GM12878 (cell line): ENCODE measurements around the gene GALNT16. TPM values are rescaled to one million over a fixed set of nuclear protein-coding genes. Genes with fewer than 3 reads are reported as not detected.

Experiments used
- ATAC-seq: fragments of 200-7000 bp; cut with Tn5 transposase; 3 replicates; pipeline ENCODE4 v1.9.1; 2020; ENCODE audit warnings: mild to moderate bottlenecking, moderate library complexity
- Bru-seq: library from RNA; stranded (reverse); fragments of 400-500 nt; gene quantifications from one replicate; lab custom pipeline; 2021; lab: Mats Ljungman, UMichigan
- BruChase-seq, 2 experiments: library from RNA; stranded (reverse); fragments of 400-500 nt; gene quantifications; one replicate each; lab custom pipeline; 2021; lab: Mats Ljungman, UMichigan
- BruUV-seq: library from RNA; stranded (reverse); fragments of 400-500 nt; replicated peaks from 2 replicates; lab custom pipeline; 2021; lab: Mats Ljungman, UMichigan
- CTCF ChIA-PET: fragments of 300-600 bp; sonication (Branson Sonifier 250); formaldehyde crosslinking; extraction: SDS; loops from one replicate; lab custom pipeline; 2021; ENCODE audit warnings: inconsistent platforms; lab: Yijun Ruan, JAX
- POLR2A ChIA-PET: fragments of 350-600 bp; formaldehyde crosslinking; extraction: SDS; loops from one replicate; lab custom pipeline; 2021; ENCODE audit warnings: inconsistent platforms; lab: Charles Lee
- RAD21 ChIA-PET: fragments of 300-600 bp; sonication (Branson Sonifier 250); formaldehyde crosslinking; loops from one replicate; lab custom pipeline; 2023; ENCODE audit warnings: antibody characterized with exemption; ENCODE audit not compliant: unreplicated experiment; lab: Charles Lee
- SMC1A ChIA-PET: fragments of 300-600 bp; sonication (Branson Sonifier 250); formaldehyde crosslinking; loops from one replicate; lab custom pipeline; 2023; ENCODE audit not compliant: unreplicated experiment, uncharacterized antibody; lab: Charles Lee
- DNase-seq: peaks from one replicate; pipeline ENCODE4 v3.0.0-alpha.2; 2011; ENCODE audit warnings: low read depth, low spot score
- FAIRE-seq: peaks from 3 replicates; lab custom pipeline; 2011; peaks lifted over from hg19 to GRCh38; lab: Jason Lieb, UNC
- H2AFZ ChIP-seq: 2 replicates; pipeline ENCODE4 v1.6.0; 2011; ENCODE audit warnings: low read depth, low read length, control low read depth; ENCODE audit not compliant: control insufficient read depth
- H3K27ac ChIP-seq: 2 replicates; pipeline ENCODE4 v1.5.1; 2011; ENCODE audit warnings: control low read depth; ENCODE audit not compliant: control insufficient read depth, insufficient read depth
- H3K27me3 ChIP-seq, 2 experiments: replicated peaks in 1 of 2; 2 replicates each; pipeline versions ENCODE4 v1.6.0 to v1.6.1; 2011; ENCODE audit warnings: low read length in 1 of 2; ENCODE audit not compliant: control insufficient read depth in 2 of 2, insufficient read depth in 2 of 2
- H3K36me3 ChIP-seq, 2 experiments: 2 replicates each; pipeline ENCODE4 v1.5.1; 2011; ENCODE audit warnings: low read length in 1 of 2; ENCODE audit not compliant: control insufficient read depth in 2 of 2, insufficient read depth in 2 of 2
- H3K4me1 ChIP-seq: 2 replicates; pipeline ENCODE4 v1.6.1; 2011; ENCODE audit warnings: mild to moderate bottlenecking, low read length, moderate library complexity, mixed read lengths; ENCODE audit not compliant: control insufficient read depth, insufficient read depth
- H3K4me2 ChIP-seq: 2 replicates; pipeline ENCODE4 v1.6.0; 2011; ENCODE audit warnings: control low read depth; ENCODE audit not compliant: control insufficient read depth, insufficient read depth
- H3K4me3 ChIP-seq: fragments of 200-600 bp; sonication (generic); 2 replicates; pipeline ENCODE4 v1.5.1; 2016
- H3K79me2 ChIP-seq: 2 replicates; pipeline ENCODE4 v1.6.0; 2011; ENCODE audit warnings: low read length; ENCODE audit not compliant: control insufficient read depth, insufficient read depth
- H3K9ac ChIP-seq: 2 replicates; pipeline ENCODE4 v1.8.0; 2011; ENCODE audit warnings: low read length, control low read depth, mixed read lengths; ENCODE audit not compliant: control insufficient read depth, insufficient read depth
- H3K9me3 ChIP-seq: replicated peaks from 3 replicates; pipeline ENCODE4 v1.5.1; 2011; ENCODE audit warnings: mild to moderate bottlenecking, low read length; ENCODE audit not compliant: control insufficient read depth, insufficient read depth
- H4K20me1 ChIP-seq: 2 replicates; pipeline ENCODE4 v1.6.0; 2011; ENCODE audit not compliant: control insufficient read depth, insufficient read depth
- CTCF ChIP-seq, 3 experiments: IDR thresholded peaks in 2 of 3; conservative IDR thresholded peaks in 1 of 3; 2 replicates each; pipeline ENCODE4 v1.5.1; 2011; ENCODE audit warnings: low read depth in 3 of 3, low read length in 3 of 3, mild to moderate bottlenecking in 3 of 3, control low read depth in 2 of 3, moderate library complexity in 2 of 3, inconsistent platforms in 1 of 3, mixed read lengths in 1 of 3; ENCODE audit not compliant: control insufficient read depth in 2 of 3, insufficient read depth in 1 of 3; ENCODE audit errors: extremely low read depth in 1 of 3
- E2F4 ChIP-seq: IDR thresholded peaks from 2 replicates; pipeline ENCODE4 v1.6.1; 2012; ENCODE audit warnings: low read depth, low read length, improper control_type of control experiment
- SUZ12 ChIP-seq: fragments of 200-600 bp; sonication (generic); IDR thresholded peaks from one replicate; pipeline ENCODE4 v1.6.1; 2018; ENCODE audit warnings: antibody characterized with exemption, mild to moderate bottlenecking; ENCODE audit not compliant: unreplicated experiment
- WGBS: methylation state at CpG from one replicate; pipeline ENCODE4 v1.1.6; 2016; ENCODE audit warnings: low lambda C conversion rate; ENCODE audit not compliant: insufficient replicate concordance, insufficient coverage; ENCODE audit errors: missing lambda C conversion rate; 5-methylcytosine and 5-hydroxymethylcytosine counted together
- in situ Hi-C: fragments of 300-500 bp; cut with MboI; formaldehyde crosslinking; loops from 9 replicates; pipeline ENCODE4 v1.14.3; 2018; ENCODE audit warnings: mixed read lengths
- intact Hi-C: fragments of 100-400 bp; cut with micrococcal nuclease; formaldehyde crosslinking; loops from one replicate; pipeline ENCODE4 v1.14.2; 2022; ENCODE audit not compliant: unreplicated experiment
- long read RNA-seq, 2 experiments: library from polyadenylated mRNA; unstranded; transcript quantifications; one replicate each; pipeline ENCODE4 v2.0.0, GENCODE V29; 2019 to 2020
- polyA minus RNA-seq, 3 experiments: library from RNA; depleted of rRNA, polyadenylated mRNA; stranded (reverse); fragments of >200 nt; gene quantifications; 2 replicates each; pipeline ENCODE4 v1.2.3, GENCODE V29; 2011
- polyA plus RNA-seq, 11 experiments: library from polyadenylated mRNA; depleted of rRNA in 4 of 11; unstranded in 6 of 11; stranded (reverse) in 5 of 11; fragments of >200 nt; fragmentation: Nextera tagmentation in 4 of 11; fragmentation: Illumina TruSeq in 1 of 11; extraction: Ambion mirVana in 4 of 11; extraction: Trizol in 1 of 11; gene quantifications; 1 replicate in 1 of 11; 2 replicates in 10 of 11; pipeline versions ENCODE4 v1.2.1 to v1.2.3, GENCODE V29; 2011 to 2016; ENCODE audit warnings: inconsistent platforms in 2 of 11, missing spikeins in 2 of 11, low read depth in 1 of 11
- total RNA-seq, 4 experiments: library from RNA; depleted of rRNA in 3 of 4; stranded (reverse); fragments of >200 nt in 3 of 4; fragmentation: Illumina TruSeq in 1 of 4; extraction: Trizol in 1 of 4; gene quantifications; 2 replicates each; pipeline versions ENCODE4 v1.2.1 to v1.2.3, GENCODE V29; 2013 to 2021

The GALNT16 gene
- 0.24 and 0.63 TPM in 2 replicates for total RNA-seq (2013; cell fraction: nucleolus; rRNA removed)
- total RNA-seq (2014; rRNA removed): under 0.01 and 0.05 TPM in 2 replicates
- total RNA-seq (2014; rRNA removed; fragmentation: Illumina TruSeq; extraction: Trizol): 0.04 TPM in 1 of 2 replicates, not detected in the other
- 0.03 TPM in 1 of 2 replicates, not detected in the other for total RNA-seq (2021)
- polyA plus RNA-seq (2011; ENCODE audit: low read depth): not detected
- polyA plus RNA-seq (2011; rRNA removed): 0.08 and 0.13 TPM in 2 replicates
- 0.13 and 0.15 TPM in 2 replicates for polyA plus RNA-seq (2011; cell fraction: cytosol; rRNA removed)
- polyA plus RNA-seq (2011; cell fraction: nucleus; rRNA removed): 0.39 and 0.48 TPM in 2 replicates
- polyA plus RNA-seq (2012): 0.04 TPM in 2 replicates
- polyA plus RNA-seq (2014; fragmentation: Illumina TruSeq; extraction: Trizol): 0.03 TPM in 2 replicates
- polyA plus RNA-seq (2014; fragmentation: Nextera tagmentation; extraction: Ambion mirVana): under 1 TPM in 1 of 2 experiments, not detected in 1; 0.02 TPM
- 0.01 and 0.05 TPM in 2 replicates for polyA plus RNA-seq (2014; rRNA removed)
- not detected for polyA plus RNA-seq (2016; fragmentation: Nextera tagmentation; extraction: Ambion mirVana)
- polyA minus RNA-seq (2011; rRNA and poly(A)+ RNA removed): 0.37 and 0.82 TPM in 2 replicates
- 0.21 and 0.27 TPM in 2 replicates for polyA minus RNA-seq (2011; cell fraction: cytosol; rRNA and poly(A)+ RNA removed)
- 0.85 and 1.1 TPM in 2 replicates for polyA minus RNA-seq (2011; cell fraction: nucleus; rRNA and poly(A)+ RNA removed)
- Bru-seq, nascent RNA: percentile 15 among the genes with signal in this experiment
- percentile 15 among the genes with signal in this experiment for BruChase-seq, experiment 1, labeled RNA remaining after a 6-hour chase
- percentile 16 among the genes with signal in this experiment for BruChase-seq, experiment 2, labeled RNA remaining after a 2-hour chase
- long read RNA-seq, experiment 1: 0 reads
- long read RNA-seq, experiment 2: 0 reads

GRCh38 chr14:69259527-69260189 lies at the start of gene GALNT16:
TSS of gene GALNT16 (plus strand) at chr14:69260158. CDS start at chr14:69260291, 133 bp downstream.
- Histone ChIP-seq H3K4me1 (peaks cover 4% of the 10 kb centered on the region), H3K4me3 (no peak within 1 kb of the TSS; the same call in 1 of the 2 replicates), H3K36me3 (no peaks in the 10 kb centered on the region), H3K9me3 (no peaks in the 10 kb centered on the region), H3K4me2 (peak within 1 kb of the TSS; percentile 59), H3K27me3 (peaks cover 22 to 25% of the 10 kb centered on the region in 2 experiments), H4K20me1 (no peaks in the 10 kb centered on the region), H3K27ac (no peak within 1 kb of the TSS), H3K79me2 (no peaks in the 10 kb centered on the region), H2AFZ (no peak within 1 kb of the TSS), H3K9ac (no peak within 1 kb of the TSS)
- intact Hi-C loops: loop anchor here (2.0 kb wide), 1 partner anchor 201 kb away; no protein-coding TSS in a partner anchor
- FAIRE-seq (no peak), ATAC-seq (no peak), DNase-seq (no peak)
- BruUV-seq: no TSS peak
- 0 out of 6 replicates have a peak, but pooled peaks of 1 of the 3 experiments have one; percentile 7 for TF ChIP-seq CTCF (IDR thresholded peaks at IDR 0.05 in 2 of 3, conservative IDR thresholded peaks at IDR 0.05 in 1 of 3; ENCODE audit: control insufficient read depth in 2 of 3, extremely low read depth in 1 of 3, insufficient read depth in 1 of 3, low read depth in 3 of 3, low read length in 3 of 3)
- peak; percentile 86 for TF ChIP-seq SUZ12
- no peak for TF ChIP-seq E2F4
- 39% methylated on average over 37 of the region's 74 CpGs for WGBS
- in situ Hi-C loops: no loop called here
- RAD21 ChIA-PET: interaction anchor here (1.1 kb wide), 1 partner anchor 200 kb away, joined by 4 read pairs; no protein-coding TSS in a partner anchor
- CTCF ChIA-PET: interaction anchor here (0.8 kb wide), 1 partner anchor 109 kb away, joined by 3 read pairs; no protein-coding TSS in a partner anchor
- POLR2A ChIA-PET: no interaction called here
- SMC1A ChIA-PET: interaction anchor here (0.7 kb wide), 1 partner anchor 183 kb away, joined by 3 read pairs; no protein-coding TSS in a partner anchor
